Measurements from ENCODE around the gene STOM.
A peak's percentile ranks its signal among the peaks of the same experiment; 100 is the strongest.

STOM gene

DNA sequence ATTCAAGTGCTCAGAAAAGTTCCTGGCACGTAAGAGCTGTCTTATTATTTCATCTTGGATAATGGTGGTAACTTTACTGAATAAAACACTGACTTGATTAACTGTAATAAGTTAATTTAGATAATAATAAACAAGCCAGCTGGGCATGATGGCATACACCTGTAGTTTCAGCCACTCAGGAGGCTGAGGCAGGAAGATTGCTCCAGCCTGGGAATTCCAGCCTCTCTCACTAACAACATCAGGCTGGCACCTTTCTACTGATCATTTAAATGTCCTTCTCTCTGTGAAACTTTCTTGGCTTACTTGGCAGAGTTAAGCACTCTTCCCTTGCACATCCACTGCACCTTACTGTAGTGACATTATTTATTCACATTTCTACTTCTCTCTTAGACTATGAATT is 20.0 kb downstream of the STOM start:
- DNase-seq (ENCODE audit: low read depth) = no peak
- H3K4me3 ChIP-seq (ENCODE audit: low read depth, low read length) = no peak overlapping the region
- TF ChIP-seq, protein P1, sequence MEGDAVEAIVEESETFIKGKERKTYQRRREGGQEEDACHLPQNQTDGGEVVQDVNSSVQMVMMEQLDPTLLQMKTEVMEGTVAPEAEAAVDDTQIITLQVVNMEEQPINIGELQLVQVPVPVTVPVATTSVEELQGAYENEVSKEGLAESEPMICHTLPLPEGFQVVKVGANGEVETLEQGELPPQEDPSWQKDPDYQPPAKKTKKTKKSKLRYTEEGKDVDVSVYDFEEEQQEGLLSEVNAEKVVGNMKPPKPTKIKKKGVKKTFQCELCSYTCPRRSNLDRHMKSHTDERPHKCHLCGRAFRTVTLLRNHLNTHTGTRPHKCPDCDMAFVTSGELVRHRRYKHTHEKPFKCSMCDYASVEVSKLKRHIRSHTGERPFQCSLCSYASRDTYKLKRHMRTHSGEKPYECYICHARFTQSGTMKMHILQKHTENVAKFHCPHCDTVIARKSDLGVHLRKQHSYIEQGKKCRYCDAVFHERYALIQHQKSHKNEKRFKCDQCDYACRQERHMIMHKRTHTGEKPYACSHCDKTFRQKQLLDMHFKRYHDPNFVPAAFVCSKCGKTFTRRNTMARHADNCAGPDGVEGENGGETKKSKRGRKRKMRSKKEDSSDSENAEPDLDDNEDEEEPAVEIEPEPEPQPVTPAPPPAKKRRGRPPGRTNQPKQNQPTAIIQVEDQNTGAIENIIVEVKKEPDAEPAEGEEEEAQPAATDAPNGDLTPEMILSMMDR (IDR thresholded peaks at IDR 0.05; ENCODE audit: insufficient read depth, low read depth, low read length, missing control alignments) = no peak

DNA sequence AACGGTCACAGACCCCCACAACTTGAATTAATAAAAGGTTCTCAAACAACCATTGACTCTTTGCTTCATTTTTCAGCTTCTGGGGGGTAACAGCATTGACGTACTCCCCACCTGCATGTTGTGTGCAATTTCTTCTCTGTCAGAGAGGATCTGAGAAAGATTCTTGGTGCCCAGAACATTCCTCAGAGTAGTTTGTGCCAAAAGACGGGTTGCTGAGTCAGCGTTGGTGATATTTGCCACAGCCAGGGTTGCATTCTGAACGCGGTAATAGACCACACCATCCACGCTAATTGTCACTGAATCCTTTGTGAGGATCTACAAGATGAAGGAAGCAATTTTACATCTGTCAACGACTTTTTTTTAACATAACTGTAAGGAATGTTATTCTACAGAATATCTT is 21.0 kb downstream of the STOM start:
- TF ChIP-seq, protein P1 (IDR thresholded peaks at IDR 0.05; ENCODE audit: insufficient read depth, low read depth, low read length, missing control alignments) = no peak
- no peak for DNase-seq (ENCODE audit: low read depth)
- no peak overlapping the region for H3K4me3 ChIP-seq (ENCODE audit: low read depth, low read length)

DNA sequence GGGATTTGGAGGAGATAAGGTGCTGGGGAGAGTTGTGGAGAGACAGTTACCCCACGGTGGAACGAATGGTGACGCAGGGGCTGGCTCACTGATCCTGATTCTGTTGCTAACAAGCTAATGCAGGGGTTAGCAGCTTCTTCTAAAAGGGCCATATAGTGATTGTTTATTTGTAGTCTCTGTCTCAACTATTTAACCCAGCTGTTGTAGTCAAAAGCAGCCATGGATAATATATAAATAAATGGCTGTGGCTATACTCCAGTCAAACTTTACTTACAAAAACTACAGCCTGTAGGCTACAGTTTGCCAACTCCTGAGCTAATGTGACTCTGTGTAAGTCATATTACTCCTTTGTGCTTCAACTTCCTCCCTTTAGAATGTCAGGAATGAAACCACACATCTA is 21.8 kb downstream of the STOM start:
- H3K4me3 ChIP-seq (ENCODE audit: low read depth, low read length) = no peak overlapping the region
- DNase-seq (ENCODE audit: low read depth) = no peak

DNA sequence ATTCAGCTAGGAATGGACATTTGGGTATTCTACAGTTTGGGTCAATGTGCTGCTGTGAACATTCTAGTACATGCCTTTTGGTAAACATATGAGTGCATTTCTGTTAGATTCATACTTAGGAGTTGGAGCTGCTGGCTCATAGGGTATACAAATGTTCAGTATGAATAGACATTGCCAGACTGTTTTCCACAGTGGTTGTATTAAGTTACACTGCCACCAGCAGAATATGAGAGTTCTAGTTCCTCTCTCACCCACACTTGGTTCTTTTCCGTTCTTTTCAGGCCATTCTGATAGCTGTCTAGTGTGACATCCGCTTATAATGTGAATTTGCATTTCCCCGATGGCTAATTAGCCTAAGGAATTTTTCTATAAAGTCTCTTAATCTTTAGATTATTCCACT is 25.0 kb downstream of the STOM start:
- DNase-seq (ENCODE audit: low read depth) = no peak
- H3K4me3 ChIP-seq (ENCODE audit: low read depth, low read length) = no peak overlapping the region
- TF ChIP-seq, protein P1 (IDR thresholded peaks at IDR 0.05; ENCODE audit: insufficient read depth, low read depth, low read length, missing control alignments) = no peak

More for the DNA sequence above, 21.8 kb downstream of the STOM start:
- TF ChIP-seq, protein P1 (IDR thresholded peaks at IDR 0.05; ENCODE audit: insufficient read depth, low read depth, low read length, missing control alignments) = no peak

DNA sequence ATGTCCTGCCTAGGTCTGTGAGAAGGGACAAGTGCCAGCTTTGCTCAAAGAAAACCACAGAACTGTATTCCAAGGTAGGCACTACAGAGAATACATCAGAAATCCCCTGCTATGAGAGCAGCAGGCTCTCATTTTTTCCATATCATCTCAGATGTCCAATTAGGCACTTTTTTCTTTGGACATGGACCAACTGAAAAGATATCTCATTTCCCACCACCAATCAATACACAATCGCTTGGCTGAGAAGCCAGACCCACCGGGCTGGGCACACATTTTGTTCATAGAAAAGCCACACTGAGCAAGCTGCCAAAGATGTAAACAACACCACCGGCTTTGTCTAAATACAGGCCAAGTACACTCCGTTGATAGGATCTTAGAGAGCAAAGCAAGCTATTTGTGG is 25.9 kb downstream of the STOM start:
- H3K4me3 ChIP-seq (ENCODE audit: low read depth, low read length) = no peak overlapping the region
- TF ChIP-seq, protein P1 (IDR thresholded peaks at IDR 0.05; ENCODE audit: insufficient read depth, low read depth, low read length, missing control alignments) = no peak
- no peak for DNase-seq (ENCODE audit: low read depth)

DNA sequence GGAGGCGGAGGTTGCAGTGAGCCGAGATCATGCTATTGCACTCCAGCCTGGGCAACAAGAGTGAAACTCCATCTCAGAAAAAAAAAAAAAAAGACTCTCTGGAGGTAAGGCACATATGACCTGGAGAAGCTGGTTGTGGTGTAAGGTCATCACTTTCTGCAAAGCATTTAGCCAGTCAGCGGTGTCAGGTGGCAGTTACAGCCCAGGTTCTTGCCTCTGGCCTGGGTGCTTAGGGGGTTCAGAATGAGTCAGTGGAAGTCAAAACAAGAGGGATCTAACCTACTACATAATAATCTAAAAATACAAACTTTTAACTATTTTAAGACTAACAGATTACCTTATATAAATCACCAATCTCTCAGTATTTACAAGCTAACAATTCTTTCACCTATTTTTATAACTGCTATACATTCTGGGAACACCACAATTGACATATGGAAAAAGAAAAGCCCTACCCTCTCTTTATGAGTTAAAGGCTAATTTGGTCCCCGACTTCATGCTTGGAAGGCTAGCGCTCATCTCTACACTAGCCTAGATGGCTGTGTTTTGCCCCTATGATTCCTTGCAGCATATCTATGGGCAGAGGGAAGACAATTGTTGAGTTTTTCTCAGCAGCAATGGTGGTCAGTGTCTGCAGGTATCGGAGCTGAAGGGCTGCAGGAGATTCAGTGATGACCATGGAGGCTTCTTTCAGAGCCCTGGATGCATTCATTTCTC is 29.2 kb downstream of the STOM start:
- H3K4me3 ChIP-seq (ENCODE audit: low read depth, low read length) = no peak overlapping the region
- TF ChIP-seq, protein P1 (IDR thresholded peaks at IDR 0.05; ENCODE audit: insufficient read depth, low read depth, low read length, missing control alignments) = no peak
- DNase-seq (ENCODE audit: low read depth) = peak; percentile 68

DNA sequence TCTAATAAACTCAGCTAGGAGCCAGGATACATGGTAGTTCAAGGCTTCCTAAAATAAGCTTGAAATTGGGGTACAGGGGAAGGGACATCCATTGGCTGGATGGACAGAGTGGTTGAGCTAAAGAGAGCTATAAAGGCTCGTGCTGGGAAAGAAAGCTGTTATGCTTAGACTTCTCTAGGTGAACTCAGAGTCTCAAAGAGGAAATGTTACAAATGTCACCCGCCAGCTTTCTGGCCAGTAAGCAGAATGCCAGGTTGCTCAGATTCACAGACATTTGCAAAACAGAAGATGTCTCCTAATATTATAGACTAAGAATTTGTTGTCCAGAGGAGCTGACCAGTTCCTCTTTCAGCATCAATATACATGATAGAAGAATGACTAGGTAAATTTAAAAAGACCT is 30.6 kb downstream of the STOM start:
- TF ChIP-seq, protein P1 (IDR thresholded peaks at IDR 0.05; ENCODE audit: insufficient read depth, low read depth, low read length, missing control alignments) = no peak
- H3K4me3 ChIP-seq (ENCODE audit: low read depth, low read length) = no peak overlapping the region
- DNase-seq (ENCODE audit: low read depth) = no peak
